IPS-NIHi7 (cell line): Measurements from ENCODE around the gene ASB2.

Source experiments
- DNase-seq: peaks from one replicate; pipeline ENCODE4 v3.0.0; 2012; ENCODE audit warnings: mixed read lengths; ENCODE audit errors: extremely low spot score

Gene ASB2

GRCh38 chr14:93981316-93982229, 5.2 kb upstream of the ASB2 start:
- DNase-seq, result peak; percentile 38

GRCh38 chr14:93980456-93981201, 4.3 kb upstream of the ASB2 start:
- DNase-seq, result no peak

- DNase-seq, result no peak
These were observed 2.4 kb upstream of the ASB2 start for GRCh38 chr14:93978735-93979134.

- no peak for DNase-seq
These were observed 1.6 kb upstream of the ASB2 start for GRCh38 chr14:93977790-93978581.

- no peak for DNase-seq
These were observed 801 bp upstream of the ASB2 start for GRCh38 chr14:93977171-93977570.

- DNase-seq, result no peak
These were observed 436 bp downstream of the ASB2 start for GRCh38 chr14:93975791-93976476.

- no peak for DNase-seq
These were observed 1.5 kb downstream of the ASB2 start for GRCh38 chr14:93974833-93975232.

GRCh38 chr14:93974299-93974698, 2.1 kb downstream of the ASB2 start:
- no peak for DNase-seq

GRCh38 chr14:93973607-93974006, 2.8 kb downstream of the ASB2 start:
- DNase-seq, result no peak

GRCh38 chr14:93972618-93973205, 3.7 kb downstream of the ASB2 start:
- DNase-seq, result no peak

GRCh38 chr14:93971635-93972027, 4.7 kb downstream of the ASB2 start:
- no peak for DNase-seq

- no peak for DNase-seq
These were observed 5.3 kb downstream of the ASB2 start for GRCh38 chr14:93970965-93971634.

- peak; percentile 43 for DNase-seq
These were observed 5.8 kb downstream of the ASB2 start for GRCh38 chr14:93970585-93970964.

GRCh38 chr14:93969082-93969828, 7.1 kb downstream of the ASB2 start:
- DNase-seq, result no peak

- DNase-seq, result no peak
These were observed 8.6 kb downstream of the ASB2 start for GRCh38 chr14:93967637-93968250.

GRCh38 chr14:93965946-93966474, 10.4 kb downstream of the ASB2 start:
- no peak for DNase-seq

GRCh38 chr14:93965287-93965821, 11.0 kb downstream of the ASB2 start:
- DNase-seq, result no peak

GRCh38 chr14:93964820-93965286, 11.5 kb downstream of the ASB2 start:
- DNase-seq, result no peak

- no peak for DNase-seq
These were observed 12.1 kb downstream of the ASB2 start for GRCh38 chr14:93964281-93964680.
